ENCODE measurements around the gene C2CD2L.
"Not testable (repeated sequence)": the region's sequence is repeated elsewhere in the genome, so short reads cannot be mapped to it uniquely, and the experiment has no call there.

DNA sequence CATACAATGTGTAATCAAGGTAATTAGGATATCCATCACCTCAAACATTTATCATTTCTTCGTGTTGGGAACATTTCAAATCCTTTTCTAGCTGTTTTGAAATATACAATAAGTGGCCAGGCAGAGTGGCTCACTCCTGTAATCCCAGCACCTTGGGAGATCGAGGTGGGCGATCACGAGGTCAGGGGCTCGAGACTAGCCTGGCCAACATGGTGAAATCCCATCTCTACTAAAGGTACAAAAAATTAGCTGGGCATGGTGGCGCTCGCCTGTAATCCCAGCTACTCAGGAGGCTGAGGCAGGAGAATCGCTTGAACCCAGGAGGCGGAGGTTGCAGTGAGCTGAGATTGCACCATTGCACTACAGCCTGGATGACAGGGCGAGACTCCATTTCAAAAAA lies 32.1 kb downstream of the C2CD2L start:
- TF ChIP-seq, protein P1, sequence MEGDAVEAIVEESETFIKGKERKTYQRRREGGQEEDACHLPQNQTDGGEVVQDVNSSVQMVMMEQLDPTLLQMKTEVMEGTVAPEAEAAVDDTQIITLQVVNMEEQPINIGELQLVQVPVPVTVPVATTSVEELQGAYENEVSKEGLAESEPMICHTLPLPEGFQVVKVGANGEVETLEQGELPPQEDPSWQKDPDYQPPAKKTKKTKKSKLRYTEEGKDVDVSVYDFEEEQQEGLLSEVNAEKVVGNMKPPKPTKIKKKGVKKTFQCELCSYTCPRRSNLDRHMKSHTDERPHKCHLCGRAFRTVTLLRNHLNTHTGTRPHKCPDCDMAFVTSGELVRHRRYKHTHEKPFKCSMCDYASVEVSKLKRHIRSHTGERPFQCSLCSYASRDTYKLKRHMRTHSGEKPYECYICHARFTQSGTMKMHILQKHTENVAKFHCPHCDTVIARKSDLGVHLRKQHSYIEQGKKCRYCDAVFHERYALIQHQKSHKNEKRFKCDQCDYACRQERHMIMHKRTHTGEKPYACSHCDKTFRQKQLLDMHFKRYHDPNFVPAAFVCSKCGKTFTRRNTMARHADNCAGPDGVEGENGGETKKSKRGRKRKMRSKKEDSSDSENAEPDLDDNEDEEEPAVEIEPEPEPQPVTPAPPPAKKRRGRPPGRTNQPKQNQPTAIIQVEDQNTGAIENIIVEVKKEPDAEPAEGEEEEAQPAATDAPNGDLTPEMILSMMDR (IDR thresholded peaks at IDR 0.05): not testable (repeated sequence)
- TF ChIP-seq POLR2A (IDR thresholded peaks at IDR 0.05): not testable (repeated sequence)
